Loucy (cell line): ENCODE data around the gene SLC22A25.

Experiments
- EZH2phosphoT487 ChIP-seq: fragments of 200-600 bp; IDR thresholded peaks from 2 replicates; pipeline ENCODE4 v1.6.1; 2018; ENCODE audit warnings: antibody characterized with exemption, mild to moderate bottlenecking, moderate library complexity, borderline replicate concordance
- TF ChIP-seq, protein P1 (sequence below): fragments of 200-600 bp; sonication (generic); conservative IDR thresholded peaks from 2 replicates; pipeline ENCODE4 v1.5.1; 2014; ENCODE audit warnings: mild to moderate bottlenecking, antibody characterized with exemption, low read length

GRCh38 chr11:63243533-63243932 is at the start of gene SLC22A25:
- TF ChIP-seq EZH2phosphoT487 = no peak
- TF ChIP-seq, protein P1, sequence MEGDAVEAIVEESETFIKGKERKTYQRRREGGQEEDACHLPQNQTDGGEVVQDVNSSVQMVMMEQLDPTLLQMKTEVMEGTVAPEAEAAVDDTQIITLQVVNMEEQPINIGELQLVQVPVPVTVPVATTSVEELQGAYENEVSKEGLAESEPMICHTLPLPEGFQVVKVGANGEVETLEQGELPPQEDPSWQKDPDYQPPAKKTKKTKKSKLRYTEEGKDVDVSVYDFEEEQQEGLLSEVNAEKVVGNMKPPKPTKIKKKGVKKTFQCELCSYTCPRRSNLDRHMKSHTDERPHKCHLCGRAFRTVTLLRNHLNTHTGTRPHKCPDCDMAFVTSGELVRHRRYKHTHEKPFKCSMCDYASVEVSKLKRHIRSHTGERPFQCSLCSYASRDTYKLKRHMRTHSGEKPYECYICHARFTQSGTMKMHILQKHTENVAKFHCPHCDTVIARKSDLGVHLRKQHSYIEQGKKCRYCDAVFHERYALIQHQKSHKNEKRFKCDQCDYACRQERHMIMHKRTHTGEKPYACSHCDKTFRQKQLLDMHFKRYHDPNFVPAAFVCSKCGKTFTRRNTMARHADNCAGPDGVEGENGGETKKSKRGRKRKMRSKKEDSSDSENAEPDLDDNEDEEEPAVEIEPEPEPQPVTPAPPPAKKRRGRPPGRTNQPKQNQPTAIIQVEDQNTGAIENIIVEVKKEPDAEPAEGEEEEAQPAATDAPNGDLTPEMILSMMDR = no peak
